Measurements from ENCODE around the gene DNAH8.

The DNAH8 gene

GRCh38 chr6:38824243-38824894 is 109.3 kb downstream of the DNAH8 start:
- no peak for DNase-seq (ENCODE audit: low read depth)
- H3K4me3 ChIP-seq (replicated peaks; ENCODE audit: low read depth, low read length): no peak overlapping the region
- no peak for TF ChIP-seq CTCF (IDR thresholded peaks at IDR 0.05; ENCODE audit: low read length, missing control alignments)

- no peak overlapping the region for H3K4me3 ChIP-seq (replicated peaks; ENCODE audit: low read depth, low read length)
- no peak for TF ChIP-seq CTCF (IDR thresholded peaks at IDR 0.05; ENCODE audit: low read length, missing control alignments)
- DNase-seq (ENCODE audit: low read depth): no peak
Measured at GRCh38 chr6:38827024-38827423, 111.9 kb downstream of the DNAH8 start.

DNA sequence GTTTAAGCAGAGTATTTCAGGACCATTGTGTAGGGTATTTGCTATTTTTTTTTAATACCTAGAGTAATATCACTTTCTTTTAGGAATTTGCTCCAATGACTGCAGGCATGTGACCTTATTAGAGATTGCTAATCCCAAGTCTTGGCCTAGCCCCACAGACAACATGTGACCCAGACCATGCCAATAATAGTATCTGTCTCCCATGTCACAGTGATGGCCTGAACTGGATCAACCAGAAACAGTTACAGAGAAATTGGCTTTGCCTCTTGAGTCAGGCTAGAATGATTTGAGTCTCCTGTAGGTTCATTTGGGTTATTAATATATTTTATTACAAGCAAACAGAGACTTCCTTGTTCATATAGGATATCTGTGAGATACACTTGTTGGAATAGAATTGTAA is 116.8 kb downstream of the DNAH8 start:
- H3K4me3 ChIP-seq (replicated peaks; ENCODE audit: low read depth, low read length): no peak overlapping the region
- no peak for DNase-seq (ENCODE audit: low read depth)
- TF ChIP-seq CTCF (IDR thresholded peaks at IDR 0.05; ENCODE audit: low read length, missing control alignments): no peak

DNA sequence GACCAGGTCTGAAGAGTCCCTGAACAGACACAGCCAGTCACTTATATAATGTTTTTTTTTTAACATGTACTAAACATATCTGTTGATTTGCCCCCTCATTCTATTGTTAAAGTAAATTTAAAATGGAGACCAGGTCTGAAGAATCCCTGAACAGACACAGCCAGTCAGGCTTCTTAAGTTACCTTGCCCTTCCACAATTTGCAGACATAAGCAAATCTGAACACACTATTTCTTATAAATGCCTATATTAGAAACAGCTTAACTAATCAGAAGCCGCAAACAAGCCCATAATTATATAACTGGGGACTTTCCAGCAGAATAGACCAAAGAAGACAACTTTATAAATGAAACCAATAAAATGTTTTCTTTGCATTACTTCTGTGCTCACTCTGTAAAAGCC is 118.2 kb downstream of the DNAH8 start:
- DNase-seq (ENCODE audit: low read depth): no peak
- no peak overlapping the region for H3K4me3 ChIP-seq (replicated peaks; ENCODE audit: low read depth, low read length)
- TF ChIP-seq CTCF (IDR thresholded peaks at IDR 0.05; ENCODE audit: low read length, missing control alignments): no peak

DNA sequence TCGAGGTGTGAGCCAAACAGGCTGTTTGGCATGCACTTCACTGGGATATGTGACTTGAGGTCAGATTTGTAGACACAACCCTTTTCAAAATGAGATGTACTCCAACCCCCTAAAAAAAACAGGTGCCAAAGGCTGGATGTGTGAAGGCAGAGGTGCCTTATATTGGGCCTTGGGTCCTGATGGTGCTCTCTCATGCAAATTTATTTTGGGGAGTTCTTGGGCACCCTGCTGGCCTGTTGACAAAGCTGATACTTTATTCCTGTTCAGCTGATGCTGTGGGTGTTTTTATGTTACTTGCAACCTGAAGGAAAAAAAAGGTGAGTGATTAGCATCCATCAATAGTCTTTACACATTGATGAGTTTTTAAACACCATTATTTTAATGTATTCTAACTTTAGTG is 121.5 kb downstream of the DNAH8 start:
- no peak for TF ChIP-seq CTCF (IDR thresholded peaks at IDR 0.05; ENCODE audit: low read length, missing control alignments)
- H3K4me3 ChIP-seq (replicated peaks; ENCODE audit: low read depth, low read length): no peak overlapping the region
- DNase-seq (ENCODE audit: low read depth): no peak

- H3K4me3 ChIP-seq (replicated peaks; ENCODE audit: low read depth, low read length): no peak overlapping the region
- TF ChIP-seq CTCF (IDR thresholded peaks at IDR 0.05; ENCODE audit: low read length, missing control alignments): no peak
Measured at GRCh38 chr6:38837101-38837500, 122.0 kb downstream of the DNAH8 start.

GRCh38 chr6:38843798-38844197 is 128.7 kb downstream of the DNAH8 start:
- no peak overlapping the region for H3K4me3 ChIP-seq (replicated peaks; ENCODE audit: low read depth, low read length)
- no peak for DNase-seq (ENCODE audit: low read depth)
- TF ChIP-seq CTCF (IDR thresholded peaks at IDR 0.05; ENCODE audit: low read length, missing control alignments): no peak

More at GRCh38 chr6:38837101-38837500, 122.0 kb downstream of the DNAH8 start:
- no peak for DNase-seq (ENCODE audit: low read depth)
